BLaER1 (cell line): ENCODE data around the gene FAM107B.
A peak's percentile ranks its signal among the peaks of the same experiment; 100 is the strongest.
"Not testable (repeated sequence)": the region's sequence is repeated elsewhere in the genome, so short reads cannot be mapped to it uniquely, and the experiment has no call there.

ENCODE experiments used
- H3K27ac ChIP-seq: shearing (Covaris generic); formaldehyde crosslinking; 2 replicates; pipeline ENCODE4 v1.8.1; 2022
- H3K27me3 ChIP-seq: shearing (Covaris generic); formaldehyde crosslinking; 2 replicates; pipeline ENCODE4 v1.8.1; 2022
- H3K36me3 ChIP-seq: shearing (Covaris generic); formaldehyde crosslinking; 2 replicates; pipeline ENCODE4 v1.8.1; 2022
- H3K4me1 ChIP-seq: shearing (Covaris generic); formaldehyde crosslinking; 2 replicates; pipeline ENCODE4 v1.8.1; 2022
- H3K4me2 ChIP-seq: shearing (Covaris generic); formaldehyde crosslinking; 2 replicates; pipeline ENCODE4 v1.8.1; 2022
- H3K4me3 ChIP-seq: shearing (Covaris generic); formaldehyde crosslinking; 2 replicates; pipeline ENCODE4 v1.8.1; 2022
- H3K9ac ChIP-seq: shearing (Covaris generic); formaldehyde crosslinking; 2 replicates; pipeline ENCODE4 v1.8.1; 2022
- H3K9me3 ChIP-seq: shearing (Covaris generic); formaldehyde crosslinking; 2 replicates; pipeline ENCODE4 v1.8.1; 2022
- H4K20me1 ChIP-seq: shearing (Covaris generic); formaldehyde crosslinking; 2 replicates; pipeline ENCODE4 v1.8.1; 2022
- Cebpa-rat ChIP-seq: shearing (Covaris generic); IDR thresholded peaks from 2 replicates; pipeline ENCODE4 v1.8.1; 2022

The FAM107B gene

GRCh38 chr10:14698829-14699170 is 75.9 kb downstream of the FAM107B start:
- Histone ChIP-seq H3K4me2 (no peak overlapping the region), H3K9ac (no peak overlapping the region), H3K27me3 (no peaks in the 10 kb centered on the region), H3K36me3 (no peaks in the 10 kb centered on the region), H3K27ac (no peak overlapping the region), H3K4me3 (no peak overlapping the region), H3K9me3 (peaks cover 5% of the 10 kb centered on the region; the same call in 1 of the 2 replicates), H4K20me1 (no peaks in the 10 kb centered on the region), H3K4me1 (peaks cover 9% of the 10 kb centered on the region; the same call in 1 of the 2 replicates)
- TF ChIP-seq Cebpa-rat: no peak

- Histone ChIP-seq H3K9me3 (peaks cover 6% of the 10 kb centered on the region; the same call in 1 of the 2 replicates), H3K9ac (no peak overlapping the region), H3K4me1 (peaks cover 9% of the 10 kb centered on the region; the same call in 1 of the 2 replicates), H3K4me2 (no peak overlapping the region), H3K27ac (no peak overlapping the region), H3K27me3 (no peaks in the 10 kb centered on the region), H4K20me1 (no peaks in the 10 kb centered on the region), H3K36me3 (no peaks in the 10 kb centered on the region), H3K4me3 (no peak overlapping the region)
- TF ChIP-seq Cebpa-rat: no peak
Measured at GRCh38 chr10:14698111-14698828, 76.4 kb downstream of the FAM107B start.

DNA sequence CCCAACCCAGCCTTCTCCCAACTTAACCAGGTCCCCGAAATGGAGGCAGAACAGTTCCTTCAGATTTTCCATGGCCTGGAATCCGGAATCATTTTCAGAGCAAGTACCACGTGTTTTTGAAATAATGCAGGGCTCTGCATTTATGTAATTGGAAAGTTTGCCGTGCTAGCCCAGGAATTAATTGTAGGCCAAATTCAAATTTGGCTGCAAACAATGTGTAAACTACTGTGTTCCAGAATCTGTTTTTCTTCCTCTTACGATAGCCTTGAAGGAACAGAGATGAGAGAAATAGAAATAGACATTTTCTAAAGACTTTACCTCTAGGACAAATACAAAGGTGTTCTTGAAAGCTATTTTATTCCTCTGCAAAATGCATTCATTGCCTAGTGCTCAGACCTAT is 77.4 kb downstream of the FAM107B start:
- no peak overlapping the region for H3K4me2 ChIP-seq
- no peak overlapping the region for H3K9ac ChIP-seq
- no peaks in the 10 kb centered on the region for H3K27me3 ChIP-seq
- TF ChIP-seq Cebpa-rat: no peak
- H4K20me1 ChIP-seq: no peaks in the 10 kb centered on the region
- no peaks in the 10 kb centered on the region for H3K36me3 ChIP-seq
- peaks cover 9% of the 10 kb centered on the region; the same call in 1 of the 2 replicates for H3K4me1 ChIP-seq
- H3K9me3 ChIP-seq: peaks cover 6% of the 10 kb centered on the region; the same call in 1 of the 2 replicates
- no peak overlapping the region for H3K27ac ChIP-seq
- H3K4me3 ChIP-seq: no peak overlapping the region

- Histone ChIP-seq H3K36me3 (no peaks in the 10 kb centered on the region), H3K4me1 (peaks cover 9% of the 10 kb centered on the region; the same call in 1 of the 2 replicates), H4K20me1 (no peaks in the 10 kb centered on the region), H3K27ac (no peak overlapping the region), H3K4me2 (no peak overlapping the region), H3K9me3 (peaks cover 6% of the 10 kb centered on the region; the same call in 1 of the 2 replicates), H3K9ac (no peak overlapping the region), H3K27me3 (no peaks in the 10 kb centered on the region), H3K4me3 (no peak overlapping the region)
- TF ChIP-seq Cebpa-rat: no peak
Measured at GRCh38 chr10:14696821-14697220, 77.9 kb downstream of the FAM107B start.

GRCh38 chr10:14695847-14696480 is 78.7 kb downstream of the FAM107B start:
- no peak overlapping the region for H3K4me2 ChIP-seq
- H3K9me3 ChIP-seq: peaks cover 6% of the 10 kb centered on the region; the same call in 1 of the 2 replicates
- peaks cover 9% of the 10 kb centered on the region; the same call in 1 of the 2 replicates for H3K4me1 ChIP-seq
- H3K9ac ChIP-seq: no peak overlapping the region
- H3K4me3 ChIP-seq: no peak overlapping the region
- H4K20me1 ChIP-seq: no peaks in the 10 kb centered on the region
- H3K36me3 ChIP-seq: no peaks in the 10 kb centered on the region
- H3K27ac ChIP-seq: no peak overlapping the region
- TF ChIP-seq Cebpa-rat: no peak
- no peaks in the 10 kb centered on the region for H3K27me3 ChIP-seq

GRCh38 chr10:14693891-14694290 is 80.8 kb downstream of the FAM107B start:
- Histone ChIP-seq H3K9ac (no peak overlapping the region), H3K4me1 (peaks cover 27% of the 10 kb centered on the region), H4K20me1 (no peaks in the 10 kb centered on the region), H3K9me3 (peaks cover 4% of the 10 kb centered on the region; the same call in 1 of the 2 replicates), H3K27ac (no peak overlapping the region), H3K4me2 (no peak overlapping the region), H3K36me3 (no peaks in the 10 kb centered on the region), H3K4me3 (no peak overlapping the region), H3K27me3 (no peaks in the 10 kb centered on the region)
- TF ChIP-seq Cebpa-rat: no peak

- Histone ChIP-seq H3K4me1 (peaks cover 30% of the 10 kb centered on the region), H3K27ac (no peak overlapping the region), H3K4me2 (no peak overlapping the region), H3K27me3 (no peaks in the 10 kb centered on the region), H3K4me3 (no peak overlapping the region), H3K9me3 (peaks cover 4% of the 10 kb centered on the region; the same call in 1 of the 2 replicates), H4K20me1 (no peaks in the 10 kb centered on the region), H3K36me3 (no peaks in the 10 kb centered on the region), H3K9ac (no peak overlapping the region)
- TF ChIP-seq Cebpa-rat: no peak
Measured at GRCh38 chr10:14692344-14693076, 82.2 kb downstream of the FAM107B start.

DNA sequence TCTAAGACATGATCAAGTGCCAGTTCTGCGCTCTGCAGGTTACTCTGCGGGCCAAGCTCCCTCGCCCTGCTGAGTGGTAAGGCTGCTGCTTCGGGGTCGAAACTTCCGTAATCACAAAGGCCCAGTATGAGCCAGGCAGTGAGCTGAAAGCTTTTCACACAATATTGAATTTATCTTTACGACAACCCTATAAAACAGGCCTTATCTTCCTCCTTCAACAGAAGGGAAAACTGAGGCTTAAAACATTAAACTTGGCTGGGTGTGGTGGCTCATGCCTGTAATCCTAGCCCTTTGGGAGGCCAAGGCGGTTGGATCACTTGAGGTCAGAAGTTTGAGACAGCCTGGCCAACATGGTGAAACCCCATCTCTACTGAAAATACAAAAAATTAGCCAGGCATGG is 83.3 kb downstream of the FAM107B start:
- no peak for TF ChIP-seq Cebpa-rat
- Histone ChIP-seq H3K9me3 (peaks cover 4% of the 10 kb centered on the region; the same call in 1 of the 2 replicates), H3K4me1 (peaks cover 39% of the 10 kb centered on the region), H3K4me2 (no peak overlapping the region), H3K9ac (no peak overlapping the region), H4K20me1 (no peaks in the 10 kb centered on the region), H3K4me3 (no peak overlapping the region), H3K27ac (no peak overlapping the region), H3K27me3 (no peaks in the 10 kb centered on the region), H3K36me3 (no peaks in the 10 kb centered on the region)

DNA sequence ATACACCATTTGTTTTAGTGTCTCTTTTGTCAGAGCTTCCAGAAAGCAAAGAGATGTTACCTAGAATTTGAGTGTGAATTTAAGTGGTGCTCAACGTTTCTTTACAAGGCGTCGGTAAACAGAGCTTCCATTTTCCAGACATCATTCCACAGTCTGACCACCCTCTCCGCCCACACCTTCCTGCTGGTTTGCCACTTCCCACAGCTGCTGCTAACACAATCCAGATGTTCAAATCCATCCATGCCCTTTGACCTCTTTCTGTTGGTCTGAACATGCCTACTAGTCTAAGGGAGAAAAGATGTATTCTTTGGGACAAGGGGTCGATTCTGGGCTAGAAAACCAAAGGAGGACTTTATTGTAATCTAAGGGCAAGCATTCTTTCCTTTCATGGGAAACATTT is 86.1 kb downstream of the FAM107B start:
- Histone ChIP-seq H3K27me3 (no peaks in the 10 kb centered on the region), H3K9ac (no peak overlapping the region), H3K4me3 (no peak overlapping the region), H3K9me3 (no peaks in the 10 kb centered on the region; the same call in 1 of the 2 replicates), H4K20me1 (no peaks in the 10 kb centered on the region), H3K36me3 (no peaks in the 10 kb centered on the region), H3K4me1 (peaks cover 41% of the 10 kb centered on the region), H3K27ac (0 out of 2 replicates have a peak overlapping the region, but pooled peaks have one; percentile 8), H3K4me2 (peak overlapping the region; percentile 57)
- TF ChIP-seq Cebpa-rat: no peak

DNA sequence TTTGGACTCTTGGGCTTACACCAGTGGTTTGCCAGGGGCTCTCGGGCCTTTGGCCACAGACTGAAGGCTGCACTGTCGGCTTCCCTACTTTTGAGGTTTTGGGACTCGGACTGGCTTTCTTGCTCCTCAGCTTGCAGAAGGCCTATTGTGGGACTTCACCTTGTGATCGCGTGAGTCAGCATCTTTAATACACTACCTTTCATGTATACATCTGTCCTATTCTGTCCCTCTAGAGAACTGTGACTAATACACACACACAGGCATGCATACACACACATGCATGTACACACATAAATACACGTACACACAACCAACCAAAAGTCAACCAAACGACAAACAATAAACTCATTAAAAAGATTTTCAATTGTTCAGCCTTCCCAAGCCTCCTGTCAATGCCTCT is 86.5 kb downstream of the FAM107B start:
- Histone ChIP-seq H3K4me2 (peak overlapping the region; percentile 57), H3K4me1 (peaks cover 41% of the 10 kb centered on the region)
- not testable (repeated sequence) for H4K20me1 ChIP-seq, H3K9ac ChIP-seq, H3K27ac ChIP-seq, H3K27me3 ChIP-seq, H3K36me3 ChIP-seq, H3K4me3 ChIP-seq, H3K9me3 ChIP-seq
